ENCODE data around the gene ENPEP.

Gene ENPEP

GRCh38 chr4:110597582-110597981 is 121.6 kb downstream of the ENPEP start:
- DNase-seq = no peak

- no peak for DNase-seq
Observed at GRCh38 chr4:110602061-110602460, 126.1 kb downstream of the ENPEP start.

- no peak for DNase-seq
Observed at GRCh38 chr4:110605077-110605476, 129.1 kb downstream of the ENPEP start.

GRCh38 chr4:110609044-110609750 is 133.2 kb downstream of the ENPEP start:
- no peak for DNase-seq

GRCh38 chr4:110610620-110610939 is 134.6 kb downstream of the ENPEP start:
- DNase-seq = no peak

- DNase-seq = no peak
Observed at GRCh38 chr4:110610940-110611831, 135.2 kb downstream of the ENPEP start.

- DNase-seq = no peak
Observed at GRCh38 chr4:110611968-110612447, 136.1 kb downstream of the ENPEP start.

- DNase-seq = no peak
Observed at GRCh38 chr4:110612631-110613269, 136.8 kb downstream of the ENPEP start.

GRCh38 chr4:110613745-110614144 is 137.8 kb downstream of the ENPEP start:
- no peak for DNase-seq

- no peak for DNase-seq
Observed at GRCh38 chr4:110614173-110614963, 138.4 kb downstream of the ENPEP start.
